A549 (cell line): ENCODE results near the gene FAM181A.

Experiments used
- CTCF ChIP-seq: fragments of >200 bp; sonication (Bioruptor Twin); formaldehyde crosslinking; IDR thresholded peaks from 3 replicates; pipeline ENCODE4 v1.5.1; 2016
- HOXA7 ChIP-seq: fragments of 250-450 bp; sonication (Bioruptor Pico); IDR thresholded peaks from 2 replicates; pipeline ENCODE4 v1.5.0; 2020; ENCODE audit warnings: mild to moderate bottlenecking, moderate library complexity
- MAFK ChIP-seq: fragments of 450-650 bp; IDR thresholded peaks from 2 replicates; pipeline ENCODE4 v1.6.1; 2014; ENCODE audit not compliant: partially characterized antibody
- MAX ChIP-seq: IDR thresholded peaks from 2 replicates; pipeline ENCODE4 v1.6.1; 2012
- MAZ ChIP-seq: fragments of 150-350 bp; IDR thresholded peaks from 2 replicates; pipeline ENCODE4 v1.6.1; 2014; ENCODE audit warnings: antibody characterized with exemption, low read depth, low read length, borderline replicate concordance
- POLR2A ChIP-seq: IDR thresholded peaks from 2 replicates; pipeline ENCODE4 v1.6.1; 2012; ENCODE audit warnings: mild to moderate bottlenecking, low read length
- RAD21 ChIP-seq, 2 experiments: fragments of >200 bp in 1 of 2; sonication (Bioruptor Twin) in 1 of 2; formaldehyde crosslinking in 1 of 2; IDR thresholded peaks in 1 of 2; conservative IDR thresholded peaks in 1 of 2; 2 replicates in 1 of 2; 3 replicates in 1 of 2; pipeline ENCODE4 v1.6.1; 2012 to 2018; ENCODE audit warnings: inconsistent platforms in 1 of 2
- REST ChIP-seq: fragments of 200-600 bp; sonication (generic); IDR thresholded peaks from 2 replicates; pipeline ENCODE4 v1.6.1; 2016; ENCODE audit warnings: antibody characterized with exemption, mild to moderate bottlenecking, moderate library complexity
- RFX5 ChIP-seq: fragments of 450-650 bp; IDR thresholded peaks from 2 replicates; pipeline ENCODE4 v1.7.1; 2014; ENCODE audit warnings: antibody characterized with exemption, mild to moderate bottlenecking, moderate library complexity
- USF2 ChIP-seq: fragments of 450-650 bp; IDR thresholded peaks from 2 replicates; pipeline ENCODE4 v1.6.1; 2014; ENCODE audit warnings: antibody characterized with exemption

GRCh38 chr14:93895023-93895604, 32.0 kb upstream of the FAM181A start:
- TF ChIP-seq REST (no peak), RAD21 (conservative IDR thresholded peaks at IDR 0.05 in 1 of 2, IDR thresholded peaks at IDR 0.05 in 1 of 2) (no peak), RFX5 (no peak), MAZ (no peak), MAX (no peak), POLR2A (no peak), MAFK (no peak), CTCF (no peak), HOXA7 (no peak), USF2 (no peak)
